HUES6 (cell line): Measurements from ENCODE around the gene GRID1.

Experiments
- H3K27ac ChIP-seq: 2 replicates; pipeline ENCODE4 v1.7.0; 2013; ENCODE audit warnings: low read depth, mild to moderate bottlenecking, low read length, inconsistent platforms
- H3K27me3 ChIP-seq: 2 replicates; pipeline ENCODE4 v1.6.1; 2013; ENCODE audit warnings: low read length; ENCODE audit not compliant: control insufficient read depth, insufficient read depth
- H3K36me3 ChIP-seq: 2 replicates; pipeline ENCODE4 v1.6.1; 2013; ENCODE audit warnings: low read length; ENCODE audit not compliant: control insufficient read depth, insufficient read depth
- H3K4me1 ChIP-seq: 2 replicates; pipeline ENCODE4 v1.6.1; 2013; ENCODE audit warnings: low read length; ENCODE audit not compliant: control insufficient read depth, insufficient read depth
- H3K4me3 ChIP-seq: 2 replicates; pipeline ENCODE4 v1.5.1; 2013; ENCODE audit warnings: low read depth, low read length
- H3K9ac ChIP-seq: one replicate; pipeline ENCODE4 v1.6.1; 2013; ENCODE audit warnings: mild to moderate bottlenecking, low read length
- H3K9me3 ChIP-seq: 2 replicates; pipeline ENCODE4 v1.6.1; 2013; ENCODE audit warnings: low read depth, low read length; ENCODE audit not compliant: control insufficient read depth, insufficient read depth

The GRID1 gene

GRCh38 chr10:86209726-86210125, 156.9 kb downstream of the GRID1 start:
- no peaks in the 10 kb centered on the region for H3K36me3 ChIP-seq
- no peaks in the 10 kb centered on the region for H3K27me3 ChIP-seq
- no peaks in the 10 kb centered on the region for H3K9me3 ChIP-seq
- H3K27ac ChIP-seq, result no peak overlapping the region
- H3K4me1 ChIP-seq, result no peaks in the 10 kb centered on the region
- no peak overlapping the region for H3K9ac ChIP-seq
- no peak overlapping the region for H3K4me3 ChIP-seq

- H3K4me1 ChIP-seq, result peaks cover 7% of the 10 kb centered on the region; the same call in 1 of the 2 replicates
- H3K27ac ChIP-seq, result no peak overlapping the region
- H3K4me3 ChIP-seq, result no peak overlapping the region
- H3K27me3 ChIP-seq, result no peaks in the 10 kb centered on the region
- H3K9ac ChIP-seq, result no peak overlapping the region
- no peaks in the 10 kb centered on the region for H3K36me3 ChIP-seq
- no peaks in the 10 kb centered on the region for H3K9me3 ChIP-seq
These were observed 159.4 kb downstream of the GRID1 start for GRCh38 chr10:86207226-86207625.

- no peaks in the 10 kb centered on the region for H3K36me3 ChIP-seq
- no peak overlapping the region for H3K4me3 ChIP-seq
- no peaks in the 10 kb centered on the region for H3K27me3 ChIP-seq
- no peak overlapping the region for H3K27ac ChIP-seq
- no peak overlapping the region for H3K9ac ChIP-seq
- no peaks in the 10 kb centered on the region for H3K9me3 ChIP-seq
- H3K4me1 ChIP-seq, result peaks cover 7% of the 10 kb centered on the region; the same call in 1 of the 2 replicates
These were observed 160.4 kb downstream of the GRID1 start for GRCh38 chr10:86206240-86206579.

GRCh38 chr10:86205306-86206239, 161.0 kb downstream of the GRID1 start:
- H3K36me3 ChIP-seq, result no peaks in the 10 kb centered on the region
- no peak overlapping the region for H3K9ac ChIP-seq
- H3K4me1 ChIP-seq, result peaks cover 7% of the 10 kb centered on the region; the same call in 1 of the 2 replicates
- H3K9me3 ChIP-seq, result no peaks in the 10 kb centered on the region
- H3K4me3 ChIP-seq, result no peak overlapping the region
- no peak overlapping the region for H3K27ac ChIP-seq
- H3K27me3 ChIP-seq, result no peaks in the 10 kb centered on the region

- no peak overlapping the region for H3K4me3 ChIP-seq
- H3K9me3 ChIP-seq, result no peaks in the 10 kb centered on the region
- H3K9ac ChIP-seq, result no peak overlapping the region
- H3K36me3 ChIP-seq, result no peaks in the 10 kb centered on the region
- H3K27me3 ChIP-seq, result no peaks in the 10 kb centered on the region
- peaks cover 7% of the 10 kb centered on the region; the same call in 1 of the 2 replicates for H3K4me1 ChIP-seq
- H3K27ac ChIP-seq, result no peak overlapping the region
These were observed 161.9 kb downstream of the GRID1 start for GRCh38 chr10:86204421-86205305.

GRCh38 chr10:86203162-86203905, 163.3 kb downstream of the GRID1 start:
- Histone ChIP-seq H3K9me3 (no peaks in the 10 kb centered on the region), H3K9ac (no peak overlapping the region), H3K27ac (no peak overlapping the region), H3K27me3 (no peaks in the 10 kb centered on the region), H3K4me1 (peaks cover 7% of the 10 kb centered on the region; the same call in 1 of the 2 replicates), H3K4me3 (no peak overlapping the region), H3K36me3 (no peaks in the 10 kb centered on the region)

- Histone ChIP-seq H3K9me3 (no peaks in the 10 kb centered on the region), H3K9ac (no peak overlapping the region), H3K27me3 (no peaks in the 10 kb centered on the region; the same call in 1 of the 2 replicates), H3K36me3 (no peaks in the 10 kb centered on the region), H3K4me3 (no peak overlapping the region), H3K27ac (no peak overlapping the region), H3K4me1 (peaks cover 7% of the 10 kb centered on the region; the same call in 1 of the 2 replicates)
These were observed 164.3 kb downstream of the GRID1 start for GRCh38 chr10:86202226-86202735.

GRCh38 chr10:86200867-86201266, 165.7 kb downstream of the GRID1 start:
- no peak overlapping the region for H3K27ac ChIP-seq
- H3K4me1 ChIP-seq, result peaks cover 7% of the 10 kb centered on the region; the same call in 1 of the 2 replicates
- H3K9ac ChIP-seq, result no peak overlapping the region
- H3K27me3 ChIP-seq, result peaks cover 1% of the 10 kb centered on the region; the same call in 1 of the 2 replicates
- no peaks in the 10 kb centered on the region for H3K9me3 ChIP-seq
- no peak overlapping the region for H3K4me3 ChIP-seq
- no peaks in the 10 kb centered on the region for H3K36me3 ChIP-seq

- no peak overlapping the region for H3K9ac ChIP-seq
- peaks cover 7% of the 10 kb centered on the region; the same call in 1 of the 2 replicates for H3K4me1 ChIP-seq
- H3K9me3 ChIP-seq, result no peaks in the 10 kb centered on the region
- H3K27ac ChIP-seq, result no peak overlapping the region
- H3K4me3 ChIP-seq, result no peak overlapping the region
- peaks cover 4% of the 10 kb centered on the region; the same call in 1 of the 2 replicates for H3K27me3 ChIP-seq
- no peaks in the 10 kb centered on the region for H3K36me3 ChIP-seq
These were observed 166.3 kb downstream of the GRID1 start for GRCh38 chr10:86200269-86200668.

- Histone ChIP-seq H3K27ac (no peak overlapping the region), H3K9ac (no peak overlapping the region), H3K9me3 (no peaks in the 10 kb centered on the region), H3K27me3 (peaks cover 4% of the 10 kb centered on the region; the same call in 1 of the 2 replicates), H3K4me1 (peaks cover 7% of the 10 kb centered on the region; the same call in 1 of the 2 replicates), H3K36me3 (no peaks in the 10 kb centered on the region), H3K4me3 (no peak overlapping the region)
These were observed 167.6 kb downstream of the GRID1 start for GRCh38 chr10:86199041-86199440.
